Vagina (tissue), 2 donors: ENCODE measurements around the gene ATP6V1E1.

Experiments
- POLR2A ChIP-seq, 2 donors: fragments of 450-650 bp; IDR thresholded peaks; one replicate each; pipeline ENCODE4 v1.6.1; 2017; ENCODE audit warnings: antibody characterized with exemption in 2 of 2, mild to moderate bottlenecking in 2 of 2, moderate library complexity in 2 of 2
- POLR2AphosphoS5 ChIP-seq, 2 donors: sonication (generic); formaldehyde crosslinking; IDR thresholded peaks; one replicate each; pipeline ENCODE4 v1.9.0; 2017; ENCODE audit warnings: antibody characterized with exemption in 2 of 2, mild to moderate bottlenecking in 2 of 2, low read depth in 1 of 2; ENCODE audit not compliant: insufficient read depth in 1 of 2
- TF ChIP-seq, protein P1 (sequence below), 3 experiments: fragments of 450-650 bp in 2 of 3; fragments of 200-600 bp in 1 of 3; sonication (generic) in 1 of 3; IDR thresholded peaks; one replicate each; pipeline ENCODE4 v1.5.1; 2017 to 2019; ENCODE audit warnings: antibody characterized with exemption in 3 of 3, mild to moderate bottlenecking in 2 of 3, moderate library complexity in 2 of 3

DNA sequence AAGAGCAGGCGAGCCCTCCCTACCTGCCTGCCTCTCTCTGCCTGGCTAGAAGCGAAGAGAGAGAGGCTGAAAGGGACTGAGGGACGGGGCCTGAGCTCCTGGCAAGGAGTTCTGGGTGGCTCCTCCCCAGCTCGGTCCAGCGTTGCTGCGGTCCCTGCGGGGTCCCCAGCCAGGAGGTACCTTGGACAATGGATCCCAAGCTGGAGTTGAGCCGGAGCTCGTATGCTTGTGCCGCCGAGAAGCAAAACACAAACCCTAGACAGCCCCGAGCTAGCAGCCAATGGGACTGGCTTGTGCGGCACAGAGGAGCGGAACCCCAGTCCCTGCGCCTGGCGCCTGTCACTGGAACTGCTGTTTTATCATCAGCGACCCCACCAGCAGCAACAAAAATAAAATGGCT lies 46.9 kb downstream of the ATP6V1E1 start:
- TF ChIP-seq, protein P1, sequence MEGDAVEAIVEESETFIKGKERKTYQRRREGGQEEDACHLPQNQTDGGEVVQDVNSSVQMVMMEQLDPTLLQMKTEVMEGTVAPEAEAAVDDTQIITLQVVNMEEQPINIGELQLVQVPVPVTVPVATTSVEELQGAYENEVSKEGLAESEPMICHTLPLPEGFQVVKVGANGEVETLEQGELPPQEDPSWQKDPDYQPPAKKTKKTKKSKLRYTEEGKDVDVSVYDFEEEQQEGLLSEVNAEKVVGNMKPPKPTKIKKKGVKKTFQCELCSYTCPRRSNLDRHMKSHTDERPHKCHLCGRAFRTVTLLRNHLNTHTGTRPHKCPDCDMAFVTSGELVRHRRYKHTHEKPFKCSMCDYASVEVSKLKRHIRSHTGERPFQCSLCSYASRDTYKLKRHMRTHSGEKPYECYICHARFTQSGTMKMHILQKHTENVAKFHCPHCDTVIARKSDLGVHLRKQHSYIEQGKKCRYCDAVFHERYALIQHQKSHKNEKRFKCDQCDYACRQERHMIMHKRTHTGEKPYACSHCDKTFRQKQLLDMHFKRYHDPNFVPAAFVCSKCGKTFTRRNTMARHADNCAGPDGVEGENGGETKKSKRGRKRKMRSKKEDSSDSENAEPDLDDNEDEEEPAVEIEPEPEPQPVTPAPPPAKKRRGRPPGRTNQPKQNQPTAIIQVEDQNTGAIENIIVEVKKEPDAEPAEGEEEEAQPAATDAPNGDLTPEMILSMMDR (IDR thresholded peaks at IDR 0.05), result no peak
- no peak for TF ChIP-seq POLR2A (IDR thresholded peaks at IDR 0.05)
- no peak for TF ChIP-seq POLR2AphosphoS5 (IDR thresholded peaks at IDR 0.05; ENCODE audit: insufficient read depth in 1 of 2, low read depth in 1 of 2)
